Ishikawa (cell line): ENCODE data around the gene ARHGAP42.

ENCODE experiments used
- CEBPB ChIP-seq: IDR thresholded peaks from 2 replicates; pipeline ENCODE4 v1.6.1; 2012
- CREB1 ChIP-seq: IDR thresholded peaks from 2 replicates; pipeline ENCODE4 v1.6.1; 2012; ENCODE audit warnings: low read depth
- EGR1 ChIP-seq: IDR thresholded peaks from 2 replicates; pipeline ENCODE4 v1.6.1; 2012
- EP300 ChIP-seq: IDR thresholded peaks from 2 replicates; pipeline ENCODE4 v1.6.1; 2012; ENCODE audit warnings: borderline replicate concordance
- FOXM1 ChIP-seq: IDR thresholded peaks from 2 replicates; pipeline ENCODE4 v1.6.1; 2012; ENCODE audit warnings: low read depth, borderline replicate concordance
- MAX ChIP-seq: IDR thresholded peaks from 2 replicates; pipeline ENCODE4 v1.6.1; 2012
- NFIC ChIP-seq: IDR thresholded peaks from 2 replicates; pipeline ENCODE4 v1.6.1; 2012
- RAD21 ChIP-seq: IDR thresholded peaks from 2 replicates; pipeline ENCODE4 v1.6.1; 2012; ENCODE audit warnings: low read depth
- TAF1 ChIP-seq: IDR thresholded peaks from 2 replicates; pipeline ENCODE4 v1.6.1; 2012; ENCODE audit warnings: low read depth, mild to moderate bottlenecking
- TCF12 ChIP-seq: IDR thresholded peaks from 2 replicates; pipeline ENCODE4 v1.6.1; 2012; ENCODE audit warnings: low read depth
- TEAD4 ChIP-seq: IDR thresholded peaks from 2 replicates; pipeline ENCODE4 v1.6.1; 2012
- USF1 ChIP-seq: IDR thresholded peaks from 2 replicates; pipeline ENCODE4 v1.6.1; 2012
- YY1 ChIP-seq: IDR thresholded peaks from 2 replicates; pipeline ENCODE4 v1.6.1; 2012; ENCODE audit warnings: low read depth
- ZBTB7A ChIP-seq: IDR thresholded peaks from 2 replicates; pipeline ENCODE4 v1.6.1; 2012; ENCODE audit warnings: low read depth
- TF ChIP-seq, protein P1 (sequence below): IDR thresholded peaks from 2 replicates; pipeline ENCODE4 v1.6.1; 2012; ENCODE audit warnings: low read depth, mild to moderate bottlenecking

ARHGAP42 gene

DNA sequence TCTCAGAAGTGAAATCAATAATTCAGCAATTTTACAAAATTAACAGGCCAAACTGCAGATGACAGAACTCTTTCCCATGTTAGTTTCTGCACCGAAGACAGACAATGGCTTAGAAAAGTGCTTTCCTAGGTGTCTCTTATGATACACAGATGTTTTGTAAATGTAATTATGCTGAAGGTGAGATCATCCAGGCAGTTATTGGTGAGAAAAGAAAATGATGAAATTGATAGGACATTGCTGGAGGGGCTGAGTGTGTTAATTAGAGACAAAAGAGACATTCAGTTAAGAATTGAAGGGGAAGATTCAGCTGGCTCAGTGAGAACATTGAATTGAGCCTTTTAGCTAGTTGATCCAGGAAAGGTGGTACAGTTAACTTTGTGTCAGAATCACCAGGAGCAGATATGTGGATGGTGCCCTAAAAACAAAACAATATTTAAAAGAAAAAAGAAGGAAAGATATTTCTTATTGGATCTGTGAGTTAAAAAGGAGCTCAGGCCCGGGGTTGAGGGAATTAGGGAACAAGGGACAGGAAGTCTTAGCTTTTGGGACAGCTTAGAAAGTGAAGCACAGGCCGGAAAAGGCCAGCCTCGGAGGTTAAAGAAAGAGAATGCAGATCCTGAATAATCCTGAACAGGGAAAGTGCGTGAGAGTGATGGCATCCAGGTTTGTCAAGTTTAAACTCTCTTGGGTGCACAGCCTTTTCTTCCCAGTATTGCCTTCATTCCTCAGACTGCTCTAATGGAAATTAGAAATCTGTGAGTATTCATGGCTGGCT is 16.9 kb downstream of the ARHGAP42 start:
- TF ChIP-seq USF1: no peak
- no peak for TF ChIP-seq FOXM1

DNA sequence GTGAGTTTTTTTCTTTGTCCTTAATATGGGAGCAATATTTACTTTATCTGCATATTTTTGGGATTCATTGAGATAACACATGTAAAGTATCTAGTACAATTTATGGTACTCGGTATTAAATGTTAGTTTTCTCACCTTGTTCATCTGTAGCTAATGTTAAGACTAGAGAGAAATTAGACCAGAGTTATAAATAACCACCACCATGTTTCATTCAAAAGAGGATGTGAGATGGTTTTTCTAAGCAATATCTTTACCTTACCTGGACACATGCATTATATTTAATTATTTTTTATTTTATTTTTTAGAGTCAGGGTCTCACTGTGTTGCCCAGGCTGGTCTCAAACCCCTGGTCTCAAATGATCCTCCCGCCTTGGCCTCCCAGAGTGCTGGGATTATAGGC is 18.4 kb downstream of the ARHGAP42 start:
- TF ChIP-seq RAD21 (no peak), CREB1 (no peak), YY1 (no peak), MAX (no peak), TAF1 (no peak), FOXM1 (no peak), TCF12 (no peak), CEBPB (no peak), EP300 (no peak)
- TF ChIP-seq, protein P1, sequence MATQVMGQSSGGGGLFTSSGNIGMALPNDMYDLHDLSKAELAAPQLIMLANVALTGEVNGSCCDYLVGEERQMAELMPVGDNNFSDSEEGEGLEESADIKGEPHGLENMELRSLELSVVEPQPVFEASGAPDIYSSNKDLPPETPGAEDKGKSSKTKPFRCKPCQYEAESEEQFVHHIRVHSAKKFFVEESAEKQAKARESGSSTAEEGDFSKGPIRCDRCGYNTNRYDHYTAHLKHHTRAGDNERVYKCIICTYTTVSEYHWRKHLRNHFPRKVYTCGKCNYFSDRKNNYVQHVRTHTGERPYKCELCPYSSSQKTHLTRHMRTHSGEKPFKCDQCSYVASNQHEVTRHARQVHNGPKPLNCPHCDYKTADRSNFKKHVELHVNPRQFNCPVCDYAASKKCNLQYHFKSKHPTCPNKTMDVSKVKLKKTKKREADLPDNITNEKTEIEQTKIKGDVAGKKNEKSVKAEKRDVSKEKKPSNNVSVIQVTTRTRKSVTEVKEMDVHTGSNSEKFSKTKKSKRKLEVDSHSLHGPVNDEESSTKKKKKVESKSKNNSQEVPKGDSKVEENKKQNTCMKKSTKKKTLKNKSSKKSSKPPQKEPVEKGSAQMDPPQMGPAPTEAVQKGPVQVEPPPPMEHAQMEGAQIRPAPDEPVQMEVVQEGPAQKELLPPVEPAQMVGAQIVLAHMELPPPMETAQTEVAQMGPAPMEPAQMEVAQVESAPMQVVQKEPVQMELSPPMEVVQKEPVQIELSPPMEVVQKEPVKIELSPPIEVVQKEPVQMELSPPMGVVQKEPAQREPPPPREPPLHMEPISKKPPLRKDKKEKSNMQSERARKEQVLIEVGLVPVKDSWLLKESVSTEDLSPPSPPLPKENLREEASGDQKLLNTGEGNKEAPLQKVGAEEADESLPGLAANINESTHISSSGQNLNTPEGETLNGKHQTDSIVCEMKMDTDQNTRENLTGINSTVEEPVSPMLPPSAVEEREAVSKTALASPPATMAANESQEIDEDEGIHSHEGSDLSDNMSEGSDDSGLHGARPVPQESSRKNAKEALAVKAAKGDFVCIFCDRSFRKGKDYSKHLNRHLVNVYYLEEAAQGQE: no peak

DNA sequence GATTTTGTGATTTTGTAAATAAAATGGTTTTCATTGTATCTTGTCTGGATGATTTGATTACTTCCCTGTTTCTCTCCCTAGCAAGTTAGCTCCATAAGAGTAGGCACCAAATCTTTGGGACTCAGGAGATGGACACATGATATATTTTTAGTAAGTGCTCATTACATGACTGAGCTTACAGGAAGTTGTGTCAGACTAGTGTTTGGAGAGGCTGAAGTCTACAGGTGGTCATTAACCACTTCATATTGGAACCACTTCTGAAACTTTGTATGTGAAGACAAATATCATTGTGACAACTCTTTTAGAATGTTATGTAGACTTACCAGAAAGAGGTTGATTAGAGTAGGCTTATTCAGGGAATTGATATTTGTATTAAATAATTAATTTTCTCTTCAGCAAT is 19.1 kb downstream of the ARHGAP42 start:
- TF ChIP-seq CEBPB (no peak), RAD21 (no peak), EP300 (no peak), ZBTB7A (no peak), YY1 (no peak), CREB1 (no peak), MAX (no peak), NFIC (no peak)

DNA sequence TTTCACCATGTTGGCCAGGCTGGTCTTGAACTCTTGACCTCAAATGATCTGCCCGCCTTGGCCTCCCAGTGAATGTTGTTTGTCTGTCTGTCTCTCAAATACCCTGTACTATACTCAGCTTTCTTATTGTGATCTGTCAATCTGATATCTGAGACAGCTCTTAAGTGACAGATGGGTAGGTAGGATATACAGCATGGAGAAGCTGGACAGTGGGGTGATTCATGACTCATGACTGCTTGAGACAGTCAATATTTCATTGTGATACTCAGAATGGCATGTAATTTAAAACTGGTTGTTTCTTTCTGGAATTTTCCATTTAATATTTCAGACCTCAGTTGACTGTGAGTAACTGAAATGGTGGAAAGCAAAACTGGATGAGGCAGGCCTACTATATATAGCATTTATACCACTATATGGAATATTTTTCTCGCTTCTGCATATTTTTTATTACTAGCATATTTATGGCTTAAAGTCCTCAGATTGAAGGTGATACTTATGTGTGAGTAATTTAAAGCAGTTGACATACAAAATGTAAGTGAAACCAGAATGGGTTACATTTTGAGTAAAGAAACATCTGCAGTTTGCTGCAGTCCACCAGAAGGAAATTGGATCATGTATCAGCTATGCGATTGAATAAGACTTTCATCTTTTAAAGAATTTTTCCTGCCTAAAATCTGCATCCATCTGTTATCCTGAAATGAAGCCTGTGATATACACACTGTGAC is 22.3 kb downstream of the ARHGAP42 start:
- TF ChIP-seq EGR1 (no peak), ZBTB7A (no peak), YY1 (no peak), EP300 (no peak; the same call in 1 of the 2 replicates), TEAD4 (no peak), TCF12 (no peak), TAF1 (no peak), FOXM1 (no peak), MAX (no peak), NFIC (no peak), CEBPB (no peak)
- TF ChIP-seq, protein P1: no peak

DNA sequence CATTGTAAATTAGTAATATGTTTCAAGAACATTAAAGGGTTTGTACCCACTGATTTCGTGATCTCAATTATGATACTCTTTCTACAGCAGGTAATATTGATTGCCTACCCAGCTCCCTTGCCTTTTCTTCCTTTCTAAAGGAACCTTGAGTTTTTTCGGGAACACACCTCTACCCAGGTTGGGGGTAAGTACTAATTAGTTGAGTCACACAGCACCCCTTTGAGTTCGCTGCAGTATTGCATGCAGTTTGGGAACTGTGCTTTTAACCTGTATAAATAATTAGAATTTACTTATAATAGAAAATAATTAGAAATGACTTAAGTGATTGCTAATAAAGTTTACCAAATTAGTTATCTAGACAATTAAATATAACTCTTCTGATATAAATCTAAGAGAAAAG is 24.9 kb downstream of the ARHGAP42 start:
- TF ChIP-seq MAX: no peak
- no peak for TF ChIP-seq NFIC
- no peak for TF ChIP-seq TCF12
- TF ChIP-seq TEAD4: no peak
- no peak for TF ChIP-seq USF1
- no peak for TF ChIP-seq EP300
- TF ChIP-seq CEBPB: no peak
- no peak for TF ChIP-seq RAD21
- TF ChIP-seq, protein P1: no peak
- TF ChIP-seq FOXM1: no peak
- no peak for TF ChIP-seq EGR1
- no peak for TF ChIP-seq ZBTB7A
- no peak for TF ChIP-seq CREB1
- no peak for TF ChIP-seq YY1
- no peak for TF ChIP-seq TAF1
